ENCODE results near the gene FXYD3.
A peak's percentile ranks its signal among the peaks of the same experiment; 100 is the strongest.

FXYD3 gene

DNA sequence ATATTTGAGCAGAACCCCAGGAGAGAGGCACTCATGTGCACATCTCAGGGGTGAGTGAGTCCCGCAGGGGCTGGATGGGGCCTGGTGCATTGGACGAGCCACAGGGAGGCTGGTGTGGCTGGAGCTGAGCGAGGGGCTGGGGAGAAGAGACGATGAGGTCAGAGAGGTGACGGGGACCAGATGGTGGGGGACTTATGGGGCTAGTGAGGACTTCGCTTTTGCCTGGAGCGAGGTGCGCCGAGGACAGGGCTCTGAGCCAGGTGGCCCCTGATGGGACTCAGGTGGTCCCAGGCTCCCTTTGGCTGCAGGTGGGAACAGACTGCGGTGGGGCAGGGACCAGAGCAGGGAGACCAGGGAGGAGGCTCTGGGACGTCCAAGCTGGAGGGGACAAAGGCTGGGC, 6.9 kb upstream of the FXYD3 start:
- H3K9me3 Mint-ChIP-seq: no peaks in the 10 kb centered on the region
- no peak overlapping the region for H3K27ac Mint-ChIP-seq
- peaks cover 3% of the 10 kb centered on the region for H3K27me3 Mint-ChIP-seq
- H3K4me3 Mint-ChIP-seq: no peak overlapping the region
- no peaks in the 10 kb centered on the region for H3K36me3 Mint-ChIP-seq (ENCODE audit: low read depth)
- peaks cover 11% of the 10 kb centered on the region for H3K4me1 Mint-ChIP-seq (ENCODE audit: low read depth)

GRCh38 chr19:35109395-35110112, 6.1 kb upstream of the FXYD3 start:
- Mint-ChIP-seq H3K36me3 (ENCODE audit: low read depth) (no peaks in the 10 kb centered on the region), H3K4me3 (no peak overlapping the region), H3K9me3 (no peaks in the 10 kb centered on the region), H3K4me1 (ENCODE audit: low read depth) (peaks cover 14% of the 10 kb centered on the region), H3K27me3 (peaks cover 3% of the 10 kb centered on the region), H3K27ac (no peak overlapping the region)

GRCh38 chr19:35110974-35111373, 4.6 kb upstream of the FXYD3 start:
- H3K27ac Mint-ChIP-seq: no peak overlapping the region
- H3K4me3 Mint-ChIP-seq: no peak overlapping the region
- peaks cover 3% of the 10 kb centered on the region for H3K27me3 Mint-ChIP-seq
- no peaks in the 10 kb centered on the region for H3K36me3 Mint-ChIP-seq (ENCODE audit: low read depth)
- no peaks in the 10 kb centered on the region for H3K9me3 Mint-ChIP-seq
- H3K4me1 Mint-ChIP-seq (ENCODE audit: low read depth): peaks cover 18% of the 10 kb centered on the region

- no peak overlapping the region for H3K4me3 Mint-ChIP-seq
- no peak overlapping the region for H3K27ac Mint-ChIP-seq
Observed at GRCh38 chr19:35112995-35113688, 2.5 kb upstream of the FXYD3 start.

GRCh38 chr19:35114353-35115176, 1.1 kb upstream of the FXYD3 start:
- no peaks in the 10 kb centered on the region for H3K9me3 Mint-ChIP-seq
- H3K27me3 Mint-ChIP-seq: peaks cover 3% of the 10 kb centered on the region
- H3K36me3 Mint-ChIP-seq (ENCODE audit: low read depth): no peaks in the 10 kb centered on the region
- H3K4me3 Mint-ChIP-seq: peak overlapping the region; percentile 32
- peaks cover 6% of the 10 kb centered on the region for H3K4me1 Mint-ChIP-seq (ENCODE audit: low read depth)
- no peak overlapping the region for H3K27ac Mint-ChIP-seq

More at GRCh38 chr19:35112995-35113688, 2.5 kb upstream of the FXYD3 start:
- peaks cover 6% of the 10 kb centered on the region for H3K4me1 Mint-ChIP-seq (ENCODE audit: low read depth)
- no peaks in the 10 kb centered on the region for H3K36me3 Mint-ChIP-seq (ENCODE audit: low read depth)
- H3K27me3 Mint-ChIP-seq: peaks cover 3% of the 10 kb centered on the region
- no peaks in the 10 kb centered on the region for H3K9me3 Mint-ChIP-seq

DNA sequence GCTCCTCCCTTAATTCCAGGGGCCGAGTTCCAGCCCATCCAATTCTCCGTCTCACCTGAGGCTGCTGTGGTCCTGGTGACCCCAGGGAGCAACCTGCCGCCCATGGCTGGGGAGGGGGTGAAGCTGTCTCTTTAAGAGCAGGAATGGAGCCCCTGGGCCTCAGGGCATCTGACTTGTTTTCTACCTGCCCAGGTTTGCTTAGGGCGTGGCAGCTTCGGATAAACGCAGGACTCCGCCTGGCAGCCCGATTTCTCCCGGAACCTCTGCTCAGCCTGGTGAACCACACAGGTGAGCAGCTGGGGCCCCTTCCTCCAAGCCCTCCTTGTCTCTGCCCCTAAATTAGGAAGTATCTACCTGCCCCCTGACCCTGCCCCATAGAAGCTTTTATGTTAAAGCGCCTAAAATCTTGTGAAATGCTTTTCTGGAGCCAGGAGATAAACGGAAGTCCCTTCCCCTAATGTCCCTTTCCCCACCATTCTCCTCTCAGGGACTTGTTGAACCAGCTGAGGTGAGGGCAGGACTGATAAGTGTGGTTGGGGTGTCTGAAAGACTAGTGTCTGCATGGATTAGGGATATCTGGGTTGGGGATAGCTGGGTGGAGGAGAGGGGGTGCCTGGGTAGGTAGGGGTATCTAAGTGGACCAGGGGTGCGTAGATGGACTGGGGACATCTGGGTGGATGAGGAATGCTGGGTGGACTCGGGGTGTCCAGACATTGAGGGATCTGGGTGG, 614 bp downstream of the FXYD3 start:
- Mint-ChIP-seq H3K4me3 (no peak overlapping the region), H3K27ac (no peak overlapping the region), H3K9me3 (no peaks in the 10 kb centered on the region), H3K4me1 (ENCODE audit: low read depth) (peaks cover 6% of the 10 kb centered on the region), H3K27me3 (no peaks in the 10 kb centered on the region), H3K36me3 (ENCODE audit: low read depth) (no peaks in the 10 kb centered on the region)

GRCh38 chr19:35117116-35117515, 1.5 kb downstream of the FXYD3 start:
- Mint-ChIP-seq H3K27me3 (no peaks in the 10 kb centered on the region), H3K36me3 (ENCODE audit: low read depth) (no peaks in the 10 kb centered on the region), H3K4me1 (ENCODE audit: low read depth) (peaks cover 6% of the 10 kb centered on the region), H3K9me3 (no peaks in the 10 kb centered on the region), H3K27ac (no peak overlapping the region), H3K4me3 (no peak overlapping the region)

DNA sequence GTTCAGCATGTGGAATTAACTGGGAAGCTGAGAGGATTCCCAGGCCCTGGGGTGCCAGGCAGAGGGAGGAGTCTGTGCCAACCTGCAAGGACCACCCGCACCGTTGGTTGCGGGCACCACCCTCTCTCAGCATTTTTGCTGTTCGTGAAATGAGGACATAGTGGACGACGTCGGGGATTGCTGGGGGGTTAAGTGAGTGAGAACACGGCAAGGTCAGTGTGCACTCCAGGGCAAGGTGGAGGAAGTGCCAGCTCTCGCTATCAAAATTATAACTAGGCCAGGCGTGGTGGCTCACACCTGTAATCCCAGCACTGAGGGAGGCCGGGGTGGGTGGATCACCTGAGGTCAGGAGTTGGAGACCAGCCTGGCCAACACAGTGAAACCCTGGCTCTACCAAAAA, 2.2 kb downstream of the FXYD3 start:
- Mint-ChIP-seq H3K27ac (no peak overlapping the region), H3K36me3 (ENCODE audit: low read depth) (no peaks in the 10 kb centered on the region), H3K27me3 (no peaks in the 10 kb centered on the region)

GRCh38 chr19:35118268-35119020, 2.8 kb downstream of the FXYD3 start:
- H3K9me3 Mint-ChIP-seq: no peaks in the 10 kb centered on the region
- no peaks in the 10 kb centered on the region for H3K27me3 Mint-ChIP-seq
- no peak overlapping the region for H3K27ac Mint-ChIP-seq
- H3K4me3 Mint-ChIP-seq: no peak overlapping the region
- H3K36me3 Mint-ChIP-seq (ENCODE audit: low read depth): no peaks in the 10 kb centered on the region
- H3K4me1 Mint-ChIP-seq (ENCODE audit: low read depth): peaks cover 6% of the 10 kb centered on the region

More for the DNA sequence above, 2.2 kb downstream of the FXYD3 start:
- Mint-ChIP-seq H3K9me3 (no peaks in the 10 kb centered on the region), H3K4me3 (no peak overlapping the region), H3K4me1 (ENCODE audit: low read depth) (peaks cover 6% of the 10 kb centered on the region)

DNA sequence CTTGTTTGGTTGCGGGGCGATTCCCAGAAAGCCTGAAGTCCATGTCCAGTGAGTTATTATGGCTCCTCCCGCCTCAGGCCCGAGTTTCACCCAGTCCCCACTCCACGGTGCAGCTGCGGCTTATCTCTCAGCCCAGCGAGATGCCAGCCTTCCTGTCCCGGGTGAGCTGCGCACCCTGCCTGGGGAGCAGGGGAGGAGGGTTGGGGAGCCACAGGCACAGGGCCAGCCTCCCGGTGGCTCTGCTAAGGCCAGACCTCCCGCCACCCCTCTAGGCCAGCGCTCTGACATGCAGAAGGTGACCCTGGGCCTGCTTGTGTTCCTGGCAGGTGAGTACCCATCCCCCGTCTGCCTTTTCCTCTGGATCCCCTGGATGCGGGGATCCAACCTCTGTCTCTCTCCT, 3.5 kb downstream of the FXYD3 start:
- no peak overlapping the region for H3K4me3 Mint-ChIP-seq
- H3K4me1 Mint-ChIP-seq (ENCODE audit: low read depth): peaks cover 13% of the 10 kb centered on the region
- H3K36me3 Mint-ChIP-seq (ENCODE audit: low read depth): no peaks in the 10 kb centered on the region
- H3K27me3 Mint-ChIP-seq: no peaks in the 10 kb centered on the region
- no peak overlapping the region for H3K27ac Mint-ChIP-seq
- H3K9me3 Mint-ChIP-seq: no peaks in the 10 kb centered on the region

DNA sequence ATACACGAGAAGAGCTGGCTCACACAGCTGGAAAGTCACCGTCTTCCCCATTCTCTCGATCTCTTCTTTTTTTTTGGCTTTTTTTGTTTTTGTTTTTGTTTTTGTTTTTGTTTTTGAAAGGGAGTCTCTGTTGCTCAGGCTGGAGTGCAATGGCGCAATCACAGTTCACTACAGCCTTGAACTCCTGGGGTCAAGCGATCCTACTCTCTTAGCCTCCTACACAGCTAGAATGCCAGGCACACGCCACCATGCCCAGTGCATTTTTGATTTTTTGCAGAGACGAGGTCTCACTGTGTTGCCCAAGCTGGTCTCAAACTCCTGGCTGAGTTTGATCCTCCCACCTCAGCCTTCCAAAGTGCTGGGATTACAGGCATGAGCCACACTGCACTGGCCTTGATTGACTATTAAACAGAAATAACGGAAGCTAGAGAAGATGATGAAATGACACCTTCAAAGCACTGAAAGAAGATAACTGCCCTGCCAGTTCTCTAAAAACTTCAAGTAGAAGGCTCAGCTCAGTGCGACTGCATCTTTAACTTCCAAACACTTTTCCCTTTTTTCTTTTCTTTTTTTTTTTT, 4.0 kb downstream of the FXYD3 start:
- H3K27ac Mint-ChIP-seq: no peak overlapping the region
- H3K4me1 Mint-ChIP-seq (ENCODE audit: low read depth): peaks cover 15% of the 10 kb centered on the region
- no peaks in the 10 kb centered on the region for H3K27me3 Mint-ChIP-seq
- no peaks in the 10 kb centered on the region for H3K9me3 Mint-ChIP-seq
- H3K4me3 Mint-ChIP-seq: no peak overlapping the region
- no peaks in the 10 kb centered on the region for H3K36me3 Mint-ChIP-seq (ENCODE audit: low read depth)

DNA sequence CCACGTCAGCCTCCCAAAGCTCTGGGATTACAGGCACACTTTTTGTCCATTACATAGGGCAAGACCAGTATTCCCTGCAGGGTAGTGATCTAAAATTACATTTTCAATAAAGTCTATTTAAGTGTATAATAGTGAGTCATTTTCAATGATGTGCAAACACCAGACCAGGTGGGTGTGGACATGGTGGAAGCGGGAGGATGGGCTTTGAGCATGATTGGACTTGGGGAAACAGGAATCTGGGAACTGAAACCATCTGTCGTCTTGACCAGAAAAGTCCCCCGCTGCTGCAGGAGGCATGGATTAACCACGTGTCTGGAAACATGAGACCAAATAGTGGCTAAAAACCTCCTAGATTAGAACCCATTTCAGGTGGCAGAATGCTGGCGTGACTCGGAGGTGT, 4.9 kb downstream of the FXYD3 start:
- H3K36me3 Mint-ChIP-seq (ENCODE audit: low read depth): no peaks in the 10 kb centered on the region
- no peak overlapping the region for H3K4me3 Mint-ChIP-seq
- no peaks in the 10 kb centered on the region for H3K27me3 Mint-ChIP-seq
- H3K9me3 Mint-ChIP-seq: no peaks in the 10 kb centered on the region
- no peak overlapping the region for H3K27ac Mint-ChIP-seq
- H3K4me1 Mint-ChIP-seq (ENCODE audit: low read depth): peaks cover 14% of the 10 kb centered on the region

GRCh38 chr19:35120898-35121297, 5.3 kb downstream of the FXYD3 start:
- H3K27me3 Mint-ChIP-seq: no peaks in the 10 kb centered on the region
- no peaks in the 10 kb centered on the region for H3K9me3 Mint-ChIP-seq
- H3K4me1 Mint-ChIP-seq (ENCODE audit: low read depth): peaks cover 14% of the 10 kb centered on the region
- no peaks in the 10 kb centered on the region for H3K36me3 Mint-ChIP-seq (ENCODE audit: low read depth)
- H3K27ac Mint-ChIP-seq: no peak overlapping the region
- no peak overlapping the region for H3K4me3 Mint-ChIP-seq

Measured in stimulated activated naive CD8-positive, alpha-beta T cell treated with anti-CD3 and anti-CD28 coated beads, Interleukin-15, Interleukin-2, amounts not matched to agents 100 ng/mL and 50 ng/mL, for 24 hours (primary cell).